HG02852 (cell line): ENCODE results near the gene ZNF536.
"Not testable (repeated sequence)": the region's sequence is repeated elsewhere in the genome, so short reads cannot be mapped to it uniquely, and the experiment has no call there.

Source experiments
- ATAC-seq: cut with Tn5 transposase; IDR thresholded peaks from one replicate; pipeline ENCODE4 v1.9.1; 2021; ENCODE audit warnings: mild to moderate bottlenecking, moderate library complexity; ENCODE audit not compliant: unreplicated experiment

Gene ZNF536

GRCh38 chr19:30471441-30471840, 99.3 kb downstream of the ZNF536 start:
- ATAC-seq = no peak

GRCh38 chr19:30473334-30473867, 101.2 kb downstream of the ZNF536 start:
- no peak for ATAC-seq

- no peak for ATAC-seq
Measured at GRCh38 chr19:30476997-30477396, 104.8 kb downstream of the ZNF536 start.

GRCh38 chr19:30479231-30479630, 107.0 kb downstream of the ZNF536 start:
- no peak for ATAC-seq

GRCh38 chr19:30480097-30480496, 107.9 kb downstream of the ZNF536 start:
- no peak for ATAC-seq

- ATAC-seq = no peak
Measured at GRCh38 chr19:30481063-30481462, 108.9 kb downstream of the ZNF536 start.

- ATAC-seq = no peak
Measured at GRCh38 chr19:30481823-30482222, 109.6 kb downstream of the ZNF536 start.

GRCh38 chr19:30482956-30483355, 110.8 kb downstream of the ZNF536 start:
- no peak for ATAC-seq

- ATAC-seq = not testable (repeated sequence)
Measured at GRCh38 chr19:30486250-30486649, 114.1 kb downstream of the ZNF536 start.

GRCh38 chr19:30487178-30487577, 115.0 kb downstream of the ZNF536 start:
- no peak for ATAC-seq

GRCh38 chr19:30488191-30488590, 116.0 kb downstream of the ZNF536 start:
- ATAC-seq = no peak

GRCh38 chr19:30490760-30491159, 118.6 kb downstream of the ZNF536 start:
- no peak for ATAC-seq

- ATAC-seq = no peak
Measured at GRCh38 chr19:30492586-30493270, 120.5 kb downstream of the ZNF536 start.

GRCh38 chr19:30497034-30497433, 124.8 kb downstream of the ZNF536 start:
- no peak for ATAC-seq

- ATAC-seq = not testable (repeated sequence)
Measured at GRCh38 chr19:30498085-30498484, 125.9 kb downstream of the ZNF536 start.

- ATAC-seq = no peak
Measured at GRCh38 chr19:30498707-30499106, 126.5 kb downstream of the ZNF536 start.

- no peak for ATAC-seq
Measured at GRCh38 chr19:30504272-30504671, 132.1 kb downstream of the ZNF536 start.

- no peak for ATAC-seq
Measured at GRCh38 chr19:30512176-30513081, 140.2 kb downstream of the ZNF536 start.

- no peak for ATAC-seq
Measured at GRCh38 chr19:30513082-30513411, 140.9 kb downstream of the ZNF536 start.

GRCh38 chr19:30516111-30516510, 143.9 kb downstream of the ZNF536 start:
- no peak for ATAC-seq

GRCh38 chr19:30516531-30516930, 144.3 kb downstream of the ZNF536 start:
- no peak for ATAC-seq
